CMK (cell line): ENCODE data around the gene KCNK5.

Experiments
- DNase-seq: peaks from one replicate; pipeline ENCODE4 v3.0.0-alpha.2; 2010; ENCODE audit warnings: low read depth

The KCNK5 gene

GRCh38 chr6:39215640-39216158 is 13.6 kb downstream of the KCNK5 start:
- no peak for DNase-seq

DNA sequence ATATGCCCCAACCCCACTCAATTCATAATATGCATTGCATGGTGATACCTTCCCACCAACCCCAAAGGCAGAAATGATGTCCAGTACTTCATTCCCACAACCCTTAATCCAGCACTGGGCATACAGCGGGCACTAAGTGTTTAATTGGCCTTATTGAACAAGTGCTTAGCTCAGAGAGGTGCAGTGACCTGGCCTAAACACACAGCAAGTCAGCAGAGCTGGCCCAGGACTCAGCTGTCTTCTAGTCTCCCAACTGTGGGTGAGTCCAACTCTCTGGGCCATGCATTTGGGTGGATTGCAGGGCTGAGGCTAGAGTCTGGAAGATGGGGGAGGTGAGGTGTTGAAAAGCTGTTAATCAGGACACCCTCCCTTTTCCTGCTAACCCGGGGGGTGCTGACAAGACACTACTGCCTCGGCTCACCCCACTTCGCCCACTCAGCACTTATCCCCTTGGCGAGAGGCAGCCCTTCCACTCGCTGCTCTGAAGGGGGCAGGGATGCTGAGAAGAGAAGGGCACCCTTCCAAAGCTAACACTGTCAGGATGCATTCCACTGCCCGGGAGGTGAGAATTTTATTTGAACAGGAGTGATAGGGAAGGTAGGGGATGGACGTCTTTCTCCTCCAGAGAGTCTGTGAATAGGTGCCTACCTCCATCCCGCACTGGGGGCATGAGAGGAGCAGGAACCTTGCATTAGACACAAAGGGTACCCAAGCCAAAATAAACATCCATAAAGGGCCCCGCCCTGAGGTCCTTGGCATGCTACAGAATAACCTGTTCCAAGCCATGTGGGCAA is 14.2 kb downstream of the KCNK5 start:
- DNase-seq: no peak

DNA sequence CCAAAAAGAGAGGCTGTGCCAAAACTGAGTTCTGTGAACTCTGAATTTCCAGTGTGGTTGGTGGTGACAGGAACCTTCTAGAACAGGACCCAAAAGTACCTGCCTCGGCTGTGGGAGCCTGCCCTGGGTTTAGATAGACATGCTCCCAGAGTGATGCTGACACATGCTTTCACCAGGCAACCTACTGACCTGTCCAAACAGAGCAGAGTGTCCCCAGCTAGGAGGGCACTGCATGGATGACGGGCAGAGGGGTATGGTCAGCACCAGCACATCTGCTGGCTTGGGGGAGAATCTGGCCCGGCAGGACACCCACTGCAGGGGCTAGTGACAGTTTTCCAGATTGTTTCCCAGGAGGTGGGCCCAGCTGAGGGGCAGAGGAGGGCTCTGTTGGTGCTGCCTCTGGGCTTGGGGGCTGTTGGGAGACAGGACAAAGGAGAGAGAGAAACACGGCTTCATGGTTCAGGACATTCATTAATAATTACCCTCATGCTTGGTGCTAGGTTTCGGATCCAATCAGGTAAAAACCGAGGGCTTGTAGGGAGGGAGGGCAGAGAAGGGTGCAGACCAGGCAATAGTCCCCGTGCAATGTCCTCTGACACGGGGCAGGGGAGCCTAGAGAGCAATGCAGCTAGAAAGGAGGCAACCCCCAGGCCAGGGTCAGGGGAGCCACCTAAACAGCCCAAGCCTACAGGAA is 15.0 kb downstream of the KCNK5 start:
- no peak for DNase-seq

- DNase-seq: no peak
Measured at GRCh38 chr6:39213195-39213920, 15.9 kb downstream of the KCNK5 start.

DNA sequence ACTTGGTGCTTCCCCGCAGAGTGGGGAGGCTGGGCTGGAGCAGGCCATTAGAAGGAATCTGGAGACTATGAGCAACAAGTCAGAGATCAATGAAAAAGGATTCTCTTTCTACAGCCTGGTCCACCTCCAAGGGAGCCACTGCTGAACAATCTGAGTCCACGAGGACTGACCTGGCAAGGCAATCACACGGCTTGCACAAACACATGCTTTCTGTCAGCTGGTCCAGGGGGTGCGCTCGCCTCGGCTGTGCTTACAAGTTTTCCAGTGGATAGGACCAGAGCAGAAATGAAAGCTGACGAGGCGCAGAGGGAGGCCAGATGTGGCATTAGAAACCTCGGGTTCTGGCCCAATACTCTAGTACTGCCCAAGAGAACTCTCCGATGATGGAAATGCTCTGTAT is 18.1 kb downstream of the KCNK5 start:
- no peak for DNase-seq

DNA sequence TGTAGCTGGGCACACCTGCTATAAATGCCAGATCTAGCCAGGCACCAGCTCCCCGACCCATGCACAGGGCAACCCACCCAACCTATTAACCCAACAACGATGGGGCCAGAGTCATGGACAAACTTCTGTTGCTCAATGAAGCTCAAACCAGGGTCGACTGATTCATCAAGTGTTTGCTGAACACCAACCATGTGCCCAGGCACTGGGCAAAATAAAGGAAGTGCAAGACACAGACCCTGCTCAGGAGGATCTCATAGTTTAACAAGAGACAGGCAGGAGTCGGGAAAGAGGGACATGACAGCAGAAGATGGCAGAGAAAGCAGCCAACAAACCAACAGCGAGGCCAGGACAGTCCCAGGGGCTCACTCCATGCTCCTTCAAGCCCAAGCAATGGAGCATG is 18.8 kb downstream of the KCNK5 start:
- DNase-seq: no peak

- no peak for DNase-seq
Measured at GRCh38 chr6:39209911-39210310, 19.4 kb downstream of the KCNK5 start.

- DNase-seq: no peak
Measured at GRCh38 chr6:39209360-39209811, 19.9 kb downstream of the KCNK5 start.

DNA sequence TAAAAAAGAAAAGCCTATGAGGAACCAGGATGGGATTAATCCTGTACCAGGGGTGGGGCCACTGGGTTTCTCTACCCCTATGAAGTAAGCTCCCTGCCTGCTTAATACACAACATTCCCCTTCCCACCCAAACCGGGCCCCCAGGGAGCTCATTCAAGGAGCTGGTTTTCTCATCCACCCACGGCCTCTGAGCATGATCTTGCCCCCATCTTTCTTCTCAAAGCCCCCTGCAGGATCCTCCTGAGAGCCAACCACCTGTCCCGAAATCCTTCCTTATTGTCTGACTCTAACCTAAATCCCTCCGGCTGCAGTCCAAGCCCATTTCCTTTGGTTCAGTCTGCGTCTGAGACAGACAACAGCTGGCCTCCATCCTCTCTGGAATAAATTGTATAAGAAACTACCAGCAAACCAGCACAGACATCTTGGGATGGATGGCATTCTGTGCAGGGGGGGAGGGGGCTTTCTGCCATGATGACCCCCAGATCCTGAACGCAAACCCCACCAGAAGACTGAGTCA is 21.0 kb downstream of the KCNK5 start:
- no peak for DNase-seq

GRCh38 chr6:39207416-39208222 is 21.7 kb downstream of the KCNK5 start:
- no peak for DNase-seq

DNA sequence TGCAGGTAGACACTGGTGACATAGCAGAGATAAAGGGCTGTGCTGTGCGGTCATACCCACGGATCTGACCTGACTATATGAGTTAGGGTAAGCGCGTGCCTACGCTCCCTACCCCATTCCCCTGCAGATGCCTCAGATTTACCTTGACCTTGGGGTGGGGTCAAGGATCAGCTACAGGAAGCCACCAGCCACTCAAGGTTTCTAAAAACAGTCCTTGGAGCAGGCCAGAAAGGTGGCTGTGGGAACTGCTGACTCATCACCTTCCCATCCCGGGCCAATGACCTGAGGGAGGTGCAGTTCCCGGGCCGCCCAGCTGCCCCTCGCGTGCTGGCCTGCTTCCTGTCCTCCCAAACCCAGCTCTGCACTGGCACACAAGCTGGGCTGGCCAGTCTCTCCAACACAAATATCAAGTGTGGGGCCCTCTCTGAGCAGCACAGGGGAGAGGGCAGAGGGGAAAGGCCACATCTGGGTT is 23.0 kb downstream of the KCNK5 start:
- no peak for DNase-seq

DNA sequence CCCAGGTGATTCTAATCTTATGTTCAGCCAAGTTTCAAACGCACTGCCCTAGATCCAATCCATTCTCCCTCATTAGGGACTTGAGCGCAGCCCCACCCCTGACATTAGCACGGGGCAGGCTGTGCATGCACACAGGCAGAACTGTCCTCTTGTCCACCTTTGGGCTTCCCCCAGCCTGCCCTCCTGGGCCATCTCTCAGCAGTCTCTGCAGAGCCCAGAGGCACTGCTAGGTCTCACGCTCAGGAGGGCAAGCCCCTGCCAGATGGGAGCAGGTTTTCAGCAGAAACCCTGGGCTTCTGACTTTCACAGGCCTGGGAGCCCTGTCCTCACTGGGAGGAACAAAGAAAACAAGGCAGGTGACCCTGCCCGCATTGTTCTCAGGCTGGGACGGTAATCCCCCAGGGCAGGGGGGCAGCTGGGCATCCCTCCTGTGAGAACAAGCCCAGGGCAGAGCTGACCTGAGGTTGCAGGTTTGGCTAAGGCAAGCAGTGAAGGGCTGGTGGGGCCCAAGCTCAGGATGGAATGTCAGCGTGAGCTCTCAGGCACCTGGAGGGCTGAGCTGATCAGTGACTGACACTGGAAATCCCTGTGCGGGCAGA is 24.5 kb downstream of the KCNK5 start:
- no peak for DNase-seq

DNA sequence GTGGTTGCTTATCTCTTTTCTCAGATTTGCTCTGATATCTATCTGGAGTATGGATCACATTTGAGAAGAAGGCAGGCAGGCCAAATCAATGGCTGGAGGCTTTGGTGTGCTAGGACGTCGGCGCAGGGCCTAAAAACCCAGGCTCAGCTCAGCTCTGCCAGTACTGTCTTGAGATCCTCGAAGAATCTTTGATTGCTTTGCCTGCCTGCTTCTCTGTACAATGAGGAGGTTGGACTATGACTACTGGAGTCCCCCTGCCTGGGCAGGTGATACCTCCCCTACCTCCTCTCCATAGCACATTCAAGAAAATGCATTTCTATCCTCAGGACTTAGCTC is 25.1 kb downstream of the KCNK5 start:
- no peak for DNase-seq

GRCh38 chr6:39203436-39204159 is 25.7 kb downstream of the KCNK5 start:
- no peak for DNase-seq

- DNase-seq: no peak
Measured at GRCh38 chr6:39202166-39202565, 27.1 kb downstream of the KCNK5 start.

DNA sequence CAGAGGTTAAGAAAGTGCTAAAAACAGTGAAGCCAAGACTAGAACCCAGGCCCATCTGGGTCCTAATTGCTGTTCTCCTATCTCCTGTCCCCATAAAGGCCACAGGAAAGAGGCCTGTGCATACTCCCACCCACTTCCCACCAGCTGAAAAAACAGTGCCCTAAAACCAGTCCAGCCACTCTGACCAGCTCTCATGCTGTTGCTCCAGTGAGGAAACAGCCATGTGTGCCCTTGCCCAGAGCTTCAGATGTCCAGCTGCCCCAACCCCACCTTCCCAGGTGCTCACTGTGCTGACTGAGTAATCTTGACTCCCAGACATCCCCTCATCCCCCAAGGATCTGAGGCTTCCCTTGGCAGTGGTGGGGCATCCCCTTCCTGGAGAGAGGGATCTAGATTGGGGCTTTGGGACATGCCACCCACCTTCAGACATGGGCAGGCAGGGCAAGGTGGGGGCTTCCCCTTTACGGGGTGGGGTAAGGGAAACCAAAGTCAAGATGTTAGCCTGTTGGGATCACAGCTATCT is 28.7 kb downstream of the KCNK5 start:
- DNase-seq: no peak

- DNase-seq: no peak
Measured at GRCh38 chr6:39199976-39200375, 29.3 kb downstream of the KCNK5 start.

DNA sequence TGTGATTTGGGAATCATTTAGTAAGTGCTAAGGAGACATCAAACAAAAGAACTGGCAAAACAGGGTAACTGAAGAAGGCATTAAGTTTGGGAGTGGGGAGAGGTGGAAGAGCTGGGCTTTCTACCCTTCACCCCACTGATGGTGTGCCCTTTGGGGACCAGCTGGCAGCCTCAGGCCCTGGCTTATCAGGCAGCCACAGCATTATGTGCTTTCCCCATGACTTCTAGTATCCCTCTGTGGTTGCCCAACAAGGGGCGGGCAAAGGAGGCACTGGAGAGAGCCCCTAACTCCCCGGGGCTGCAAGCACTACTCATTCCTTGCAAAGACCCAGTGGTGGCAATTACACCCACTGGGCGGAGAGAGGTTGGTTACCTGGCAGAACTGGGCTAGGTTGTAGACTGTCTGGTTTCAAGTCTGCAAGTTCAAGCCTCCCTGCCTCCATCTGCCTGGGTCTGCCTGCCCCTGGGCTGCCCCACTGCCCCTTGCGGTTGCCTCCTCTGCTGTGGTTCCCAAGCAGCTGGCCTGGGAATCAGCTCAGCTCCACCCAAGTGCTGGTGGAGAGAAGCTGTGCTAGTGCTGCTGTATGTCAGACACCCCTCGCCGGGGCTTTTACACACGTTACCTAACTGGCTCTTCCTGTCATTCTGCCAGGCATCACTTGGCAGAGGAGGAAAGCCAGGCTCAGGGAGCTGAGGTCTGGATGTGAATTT is 29.9 kb downstream of the KCNK5 start:
- no peak for DNase-seq

- DNase-seq: no peak
Measured at GRCh38 chr6:39198528-39198927, 30.7 kb downstream of the KCNK5 start.
